K562 (cell line): ENCODE results near the gene CRYBB1. TPM values are rescaled to one million over a fixed set of nuclear protein-coding genes. Genes with fewer than 3 reads are reported as not detected.

Experiments
- ATAC-seq: fragments of 200-7000 bp; cut with Tn5 transposase; 3 replicates; pipeline ENCODE4 v1.9.1; 2020; ENCODE audit warnings: moderate library complexity
- BruUV-seq: library from RNA; stranded (reverse); fragments of 400-500 nt; replicated peaks from 2 replicates; lab custom pipeline; 2021; lab: Mats Ljungman, UMichigan
- CTCF ChIA-PET: fragments of 300-600 bp; formaldehyde crosslinking; extraction: SDS; loops from one replicate; lab custom pipeline; 2021; ENCODE audit warnings: low intra/inter-chr PET ratio; lab: Yijun Ruan, JAX
- POLR2A ChIA-PET: fragments of 300-600, 350-650 bp; sonication (Branson Sonifier 250); formaldehyde crosslinking; extraction: SDS; loops from one replicate; lab custom pipeline; 2021; ENCODE audit warnings: antibody characterized with exemption, inconsistent platforms; lab: Yijun Ruan, JAX
- DNase-seq, 4 experiments: peaks; one replicate each; pipeline versions ENCODE4 v3.0.0 to v3.0.0-alpha.2; 2011 to 2018; ENCODE audit warnings: low spot score in 3 of 4, mixed read lengths in 3 of 4; ENCODE audit errors: extremely low read depth in 1 of 4
- FAIRE-seq: peaks from 2 replicates; lab custom pipeline; 2011; peaks lifted over from hg19 to GRCh38; lab: Jason Lieb, UNC
- H2AFZ ChIP-seq: 2 replicates; pipeline ENCODE4 v1.6.0; 2011; ENCODE audit warnings: low read depth, low read length, control low read depth, inconsistent platforms
- H3K27ac ChIP-seq: fragments of 200-600 bp; 3 replicates; pipeline ENCODE4 v1.8.0; 2011; ENCODE audit warnings: low read depth, mild to moderate bottlenecking, control low read depth, inconsistent platforms, low read length, moderate library complexity, mixed read lengths; ENCODE audit errors: extremely low read depth
- H3K27me3 ChIP-seq, 2 experiments: fragments of 300-600 bp in 1 of 2; 2 replicates in 1 of 2; 3 replicates in 1 of 2; pipeline versions ENCODE4 v1.6.0 to v1.8.0; 2011; ENCODE audit warnings: inconsistent platforms in 2 of 2, low read length in 2 of 2, mild to moderate bottlenecking in 1 of 2, mixed read lengths in 1 of 2, moderate library complexity in 1 of 2; ENCODE audit not compliant: control insufficient read depth in 2 of 2, insufficient read depth in 2 of 2
- H3K36me3 ChIP-seq: fragments of 300-600 bp; 3 replicates; pipeline ENCODE4 v1.8.0; 2011; ENCODE audit warnings: mild to moderate bottlenecking, low read length, inconsistent platforms; ENCODE audit not compliant: control insufficient read depth, insufficient read depth
- H3K4me1 ChIP-seq, 2 experiments: fragments of 200-600 bp in 1 of 2; replicated peaks in 1 of 2; 2 replicates in 1 of 2; 3 replicates in 1 of 2; pipeline versions ENCODE4 v1.5.1 to v1.8.0; 2011; ENCODE audit warnings: inconsistent platforms in 2 of 2, low read length in 2 of 2, mild to moderate bottlenecking in 1 of 2, mixed read lengths in 1 of 2, moderate library complexity in 1 of 2; ENCODE audit not compliant: control insufficient read depth in 2 of 2, insufficient read depth in 2 of 2
- H3K4me2 ChIP-seq: 2 replicates; pipeline ENCODE4 v1.6.1; 2011; ENCODE audit warnings: low read length, control low read depth, inconsistent platforms, mixed read lengths; ENCODE audit not compliant: insufficient read depth
- H3K4me3 ChIP-seq: fragments of 200-600 bp; sonication (generic), shearing (Covaris generic); 2 replicates; pipeline ENCODE4 v1.5.1; 2016; ENCODE audit warnings: control low read depth, inconsistent platforms
- H3K79me2 ChIP-seq: fragments of 200-600 bp; 3 replicates; pipeline ENCODE4 v1.8.0; 2011; ENCODE audit warnings: low read length, inconsistent platforms; ENCODE audit not compliant: control insufficient read depth, insufficient read depth
- H3K9ac ChIP-seq, 2 experiments: 2 replicates each; pipeline versions ENCODE4 v1.6.0 to v1.6.1; 2011; ENCODE audit warnings: low read depth in 2 of 2, low read length in 2 of 2, control low read depth in 1 of 2, inconsistent platforms in 1 of 2, mild to moderate bottlenecking in 1 of 2, mixed read lengths in 1 of 2; ENCODE audit not compliant: insufficient read depth in 1 of 2
- H3K9me1 ChIP-seq: one replicate; pipeline ENCODE4 v1.6.0; 2011; ENCODE audit warnings: inconsistent platforms, mild to moderate bottlenecking, low read length, moderate library complexity; ENCODE audit not compliant: control insufficient read depth, insufficient read depth
- H3K9me3 ChIP-seq: replicated peaks from 2 replicates; pipeline ENCODE4 v1.5.1; 2011; ENCODE audit warnings: low read depth, low read length, inconsistent platforms; ENCODE audit not compliant: control insufficient read depth, insufficient read depth
- H4K20me1 ChIP-seq: replicated peaks from 2 replicates; pipeline ENCODE4 v1.6.1; 2011; ENCODE audit warnings: low read length, inconsistent platforms, mixed read lengths; ENCODE audit not compliant: control insufficient read depth, insufficient read depth
- ARID4B ChIP-seq: sonication (generic); formaldehyde crosslinking; IDR thresholded peaks from 2 replicates; pipeline ENCODE4 v1.8.0; 2022; ENCODE audit warnings: mild to moderate bottlenecking, missing genetic modification reagents
- CHD2 ChIP-seq: IDR thresholded peaks from 2 replicates; pipeline ENCODE4 v1.6.1; 2011; ENCODE audit warnings: low read depth, low read length
- FOXK2 ChIP-seq, 2 experiments: fragments of 450-650 bp; IDR thresholded peaks in 1 of 2; conservative IDR thresholded peaks in 1 of 2; 2 replicates each; pipeline ENCODE4 v1.6.1; 2016; ENCODE audit warnings: low read depth in 2 of 2, mild to moderate bottlenecking in 1 of 2
- PRMT5 ChIP-seq: sonication (generic); formaldehyde crosslinking; IDR thresholded peaks from 2 replicates; pipeline ENCODE4 v1.5.0; 2020; ENCODE audit warnings: missing genetic modification reagents
- SETDB1 ChIP-seq: IDR thresholded peaks from one replicate; pipeline ENCODE4 v1.6.1; 2012; ENCODE audit warnings: low read length, control low read depth, inconsistent platforms
- ZBTB26 ChIP-seq: fragments of 450-650 bp; formaldehyde crosslinking; IDR thresholded peaks from 2 replicates; pipeline ENCODE4 v1.4.0; 2022; ENCODE audit warnings: missing genetic modification characterization
- ZNF217 ChIP-seq: sonication (generic); formaldehyde crosslinking; IDR thresholded peaks from 2 replicates; pipeline ENCODE4 v1.8.0; 2022; ENCODE audit warnings: mild to moderate bottlenecking, missing genetic modification reagents
- WGBS: fragments of 100-300 bp; shearing (Covaris generic); methylation state at CpG from one replicate; pipeline ENCODE4 v1.1.6; 2016; ENCODE audit warnings: low coverage, mixed read lengths; ENCODE audit not compliant: insufficient coverage; ENCODE audit errors: missing lambda C conversion rate; 5-methylcytosine and 5-hydroxymethylcytosine counted together
- in situ Hi-C: fragments of 300-500 bp; cut with MboI; formaldehyde crosslinking; loops from 4 replicates; pipeline ENCODE4 v1.15.0; 2018; ENCODE audit warnings: inconsistent platforms, mixed read lengths
- intact Hi-C: fragments of 100-400 bp; cut with micrococcal nuclease; formaldehyde crosslinking; loops from 2 replicates; pipeline ENCODE4 v1.14.2; 2022
- polyA plus RNA-seq, 8 experiments: library from polyadenylated mRNA; depleted of rRNA in 4 of 8; stranded (reverse) in 5 of 8; unstranded in 3 of 8; fragments of >200 nt; fragmentation: Nextera tagmentation in 2 of 8; fragmentation: Illumina TruSeq in 1 of 8; extraction: Ambion mirVana in 2 of 8; extraction: Trizol in 1 of 8; gene quantifications; 2 replicates each; pipeline versions ENCODE4 v1.2.1 to v1.2.3, GENCODE V29; 2011 to 2014; ENCODE audit warnings: inconsistent platforms in 1 of 8, missing spikeins in 1 of 8
- total RNA-seq, 7 experiments: library from RNA; depleted of rRNA in 6 of 7; stranded (reverse); fragments of >200 nt in 6 of 7; fragmentation: Illumina TruSeq in 2 of 7; extraction: Trizol in 2 of 7; gene quantifications; 2 replicates each; pipeline versions ENCODE4 v1.2.1 to v1.2.3, GENCODE V29; 2011 to 2021; ENCODE audit warnings: low replicate concordance in 1 of 7

CRYBB1 gene
- total and polyA plus RNA-seq, 9 of the 15 experiments (the other 6 are each of a cell fraction or from before 2014, with no cell fraction given), result 0.16 to 0.45 (median 0.33) TPM; not detected in 2

GRCh38 chr22:26624803-26625202 lies 7.0 kb upstream of the CRYBB1 start:
- no peak overlapping the region for H3K9ac ChIP-seq
- H3K4me3 ChIP-seq, result no peak overlapping the region
- TF ChIP-seq ARID4B (CRISPR knock-in tag) (no peak), ZNF217 (CRISPR knock-in tag) (no peak), SETDB1 (no peak), PRMT5 (CRISPR knock-in tag) (no peak), ZBTB26 (CRISPR knock-in tag) (no peak), CHD2 (no peak), FOXK2 (conservative IDR thresholded peaks at IDR 0.05 in 1 of 2, IDR thresholded peaks at IDR 0.05 in 1 of 2; ENCODE audit: low read depth in 2 of 2) (no peak)
- no peak overlapping the region for H3K4me2 ChIP-seq
- no peak overlapping the region for H2AFZ ChIP-seq
- ChIA-PET CTCF (no interaction called here), POLR2A (interaction anchor here (1.0 to 1.2 kb wide), 2 partner anchors 17 to 19 kb away, joined by 4 to 5 read pairs; no protein-coding TSS in a partner anchor)
- no peaks in the 10 kb centered on the region for H3K27me3 ChIP-seq
- BruUV-seq, result no TSS peak
- no peak for DNase-seq
- H3K4me1 ChIP-seq, result peaks cover 9 to 27% of the 10 kb centered on the region in 2 experiments; a peak in 4 of 5 replicates
- intact Hi-C loops (no loop called here), in situ Hi-C loops (no loop called here)
- peaks cover 2% of the 10 kb centered on the region; the same call in 1 of the 2 replicates for H3K9me3 ChIP-seq
- H4K20me1 ChIP-seq, result no peaks in the 10 kb centered on the region
- no peak overlapping the region for H3K27ac ChIP-seq
- FAIRE-seq, result no peak
- ATAC-seq, result no peak
- WGBS, result 89% methylated on average over 8 of the region's 12 CpGs
- 0 out of 3 replicates have a peak, but pooled peaks cover under 1% of the 10 kb centered on the region for H3K79me2 ChIP-seq
- H3K9me1 ChIP-seq, result peaks cover under 1% of the 10 kb centered on the region
- no peaks in the 10 kb centered on the region for H3K36me3 ChIP-seq
